NT2/D1 (cell line): Measurements from ENCODE around the gene GPR17.

Source experiments
- DNase-seq: peaks from one replicate; pipeline ENCODE4 v3.0.0-alpha.2; 2011; ENCODE audit warnings: low read depth, low spot score
- H3K27me3 ChIP-seq: 2 replicates; pipeline ENCODE4 v1.6.0; 2011; ENCODE audit warnings: mild to moderate bottlenecking; ENCODE audit not compliant: insufficient read length, insufficient read depth
- H3K36me3 ChIP-seq: 2 replicates; pipeline ENCODE4 v1.6.1; 2011; ENCODE audit warnings: mild to moderate bottlenecking, low read length, mixed read lengths; ENCODE audit not compliant: insufficient read depth, insufficient read length
- H3K4me1 ChIP-seq: 2 replicates; pipeline ENCODE4 v1.5.1; 2011; ENCODE audit not compliant: insufficient read depth, insufficient read length
- H3K4me3 ChIP-seq: 2 replicates; pipeline ENCODE4 v1.5.1; 2011; ENCODE audit warnings: low read depth; ENCODE audit not compliant: insufficient read length
- H3K9ac ChIP-seq: 2 replicates; pipeline ENCODE4 v1.6.0; 2011; ENCODE audit warnings: low read depth; ENCODE audit not compliant: insufficient read length
- H3K9me3 ChIP-seq: 2 replicates; pipeline ENCODE4 v1.5.1; 2011; ENCODE audit warnings: mild to moderate bottlenecking, low read length; ENCODE audit not compliant: insufficient read depth
- SUZ12 ChIP-seq: IDR thresholded peaks from 2 replicates; pipeline ENCODE4 v1.6.1; 2011; ENCODE audit not compliant: insufficient read length, insufficient read depth; ENCODE audit errors: extremely low read depth
- YY1 ChIP-seq: IDR thresholded peaks from 2 replicates; pipeline ENCODE4 v1.6.1; 2011; ENCODE audit not compliant: insufficient read length, insufficient read depth
- ZNF274 ChIP-seq: IDR thresholded peaks from 2 replicates; pipeline ENCODE4 v1.6.1; 2011; ENCODE audit warnings: mild to moderate bottlenecking, low read depth, low read length

Gene GPR17

GRCh38 chr2:127679680-127680361, 33.9 kb downstream of the GPR17 start:
- no peaks in the 10 kb centered on the region for H3K36me3 ChIP-seq
- no peak overlapping the region for H3K4me3 ChIP-seq
- no peak for DNase-seq
- H3K9me3 ChIP-seq: no peaks in the 10 kb centered on the region
- no peak overlapping the region for H3K9ac ChIP-seq
- H3K27me3 ChIP-seq: peaks cover 40% of the 10 kb centered on the region
- no peak for TF ChIP-seq ZNF274
- no peak for TF ChIP-seq SUZ12
- no peak for TF ChIP-seq YY1
- H3K4me1 ChIP-seq: peaks cover 4% of the 10 kb centered on the region

- no peak overlapping the region for H3K9ac ChIP-seq
- no peaks in the 10 kb centered on the region for H3K9me3 ChIP-seq
- H3K27me3 ChIP-seq: peaks cover 35% of the 10 kb centered on the region
- TF ChIP-seq ZNF274 (no peak), SUZ12 (no peak), YY1 (no peak)
- H3K4me1 ChIP-seq: peaks cover 4% of the 10 kb centered on the region
- no peak for DNase-seq
- H3K4me3 ChIP-seq: no peak overlapping the region
- no peaks in the 10 kb centered on the region for H3K36me3 ChIP-seq
Observed at GRCh38 chr2:127680706-127681287, 34.8 kb downstream of the GPR17 start.

- TF ChIP-seq YY1: no peak
- Histone ChIP-seq H3K36me3 (no peaks in the 10 kb centered on the region), H3K9ac (no peak overlapping the region), H3K9me3 (no peaks in the 10 kb centered on the region), H3K4me1 (peaks cover 4% of the 10 kb centered on the region), H3K27me3 (peaks cover 30% of the 10 kb centered on the region), H3K4me3 (no peak overlapping the region)
- no peak for DNase-seq
Observed at GRCh38 chr2:127681288-127681804, 35.4 kb downstream of the GPR17 start.

- no peak for TF ChIP-seq YY1
- no peak for TF ChIP-seq SUZ12
- no peak for TF ChIP-seq ZNF274
- H3K27me3 ChIP-seq: peaks cover 21% of the 10 kb centered on the region
- no peak overlapping the region for H3K9ac ChIP-seq
- no peak for DNase-seq
- no peaks in the 10 kb centered on the region for H3K9me3 ChIP-seq
- no peaks in the 10 kb centered on the region for H3K36me3 ChIP-seq
- peaks cover 4% of the 10 kb centered on the region for H3K4me1 ChIP-seq
- no peak overlapping the region for H3K4me3 ChIP-seq
Observed at GRCh38 chr2:127681976-127682857, 36.3 kb downstream of the GPR17 start.

GRCh38 chr2:127683056-127683455, 37.1 kb downstream of the GPR17 start:
- H3K9ac ChIP-seq: no peak overlapping the region
- no peaks in the 10 kb centered on the region for H3K36me3 ChIP-seq
- H3K27me3 ChIP-seq: peaks cover 13% of the 10 kb centered on the region
- no peak for TF ChIP-seq ZNF274
- TF ChIP-seq YY1: no peak
- TF ChIP-seq SUZ12: no peak
- no peak overlapping the region for H3K4me3 ChIP-seq
- DNase-seq: no peak
- H3K4me1 ChIP-seq: peaks cover 4% of the 10 kb centered on the region
- H3K9me3 ChIP-seq: peaks cover 3% of the 10 kb centered on the region; the same call in 1 of the 2 replicates

GRCh38 chr2:127683757-127684156, 37.8 kb downstream of the GPR17 start:
- TF ChIP-seq SUZ12: no peak
- no peak for TF ChIP-seq YY1
- no peak for TF ChIP-seq ZNF274
- no peaks in the 10 kb centered on the region for H3K36me3 ChIP-seq
- peaks cover 4% of the 10 kb centered on the region for H3K4me1 ChIP-seq
- H3K4me3 ChIP-seq: no peak overlapping the region
- H3K27me3 ChIP-seq: peaks cover 6% of the 10 kb centered on the region
- DNase-seq: no peak
- peaks cover 10% of the 10 kb centered on the region for H3K9me3 ChIP-seq
- peak overlapping the region; percentile 50 for H3K9ac ChIP-seq
